HL-60 (cell line): ENCODE data around the gene EPHA1.

Experiments used
- DNase-seq, 2 experiments: peaks; one replicate each; pipeline ENCODE4 v3.0.0-alpha.2; 2010 to 2020; ENCODE audit warnings: low read depth in 1 of 2, low spot score in 1 of 2
- H3K27ac ChIP-seq: fragments of 250-450 bp; sonication (Bioruptor Pico); replicated peaks from 2 replicates; pipeline ENCODE4 v1.5.1; 2020; ENCODE audit warnings: mild to moderate bottlenecking, moderate library complexity
- H3K27me3 ChIP-seq: fragments of 250-450 bp; sonication (Bioruptor Pico); 2 replicates; pipeline ENCODE4 v1.5.1; 2021; ENCODE audit warnings: mild to moderate bottlenecking, moderate library complexity; ENCODE audit not compliant: insufficient read depth, poor library complexity, severe bottlenecking
- H3K4me3 ChIP-seq: replicated peaks from 2 replicates; pipeline ENCODE4 v1.5.1; 2011; ENCODE audit warnings: mild to moderate bottlenecking, control low read depth, low read length; ENCODE audit not compliant: insufficient read depth
- GABPA ChIP-seq: IDR thresholded peaks from 2 replicates; pipeline ENCODE4 v1.6.1; 2012; ENCODE audit warnings: low read depth
- POLR2AphosphoS5 ChIP-seq: IDR thresholded peaks from 2 replicates; pipeline ENCODE4 v1.6.1; 2012; ENCODE audit warnings: low read depth
- SPI1 ChIP-seq: IDR thresholded peaks from 2 replicates; pipeline ENCODE4 v1.6.1; 2012; ENCODE audit warnings: low read depth, mild to moderate bottlenecking, borderline replicate concordance
- TF ChIP-seq, protein P1 (sequence below): IDR thresholded peaks from one replicate; pipeline ENCODE4 v1.5.1; 2011; ENCODE audit warnings: low read length, control low read depth, inconsistent platforms; ENCODE audit not compliant: insufficient read depth
- TF ChIP-seq, protein P2 (sequence below): IDR thresholded peaks from 2 replicates; pipeline ENCODE4 v1.6.1; 2012; ENCODE audit warnings: low read depth; ENCODE audit not compliant: insufficient replicate concordance

Gene EPHA1

DNA sequence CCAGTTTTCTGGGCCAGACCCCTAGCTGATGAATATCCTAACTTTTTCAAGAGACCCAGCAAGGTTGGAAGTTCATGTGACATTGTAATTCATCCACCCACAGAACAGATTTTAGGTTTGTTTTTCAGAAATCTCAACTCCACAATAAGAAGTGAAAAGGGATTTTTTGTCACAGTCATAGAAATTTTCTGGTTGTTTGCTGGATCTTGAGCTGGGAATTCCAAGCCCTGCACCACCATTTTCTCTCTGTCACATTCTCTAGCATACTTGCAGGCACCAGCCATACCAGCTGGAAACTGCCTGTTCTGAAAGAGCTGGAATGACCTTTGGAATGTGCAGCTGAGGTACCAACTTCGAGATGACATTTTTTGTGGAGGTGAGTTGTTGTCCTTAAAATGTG lies 43.1 kb upstream of the EPHA1 start:
- H3K4me3 ChIP-seq, result no peak overlapping the region
- H3K27ac ChIP-seq, result no peak overlapping the region
- DNase-seq, result no peak
- no peak for TF ChIP-seq GABPA
- TF ChIP-seq POLR2AphosphoS5, result no peak
- TF ChIP-seq, protein P1, sequence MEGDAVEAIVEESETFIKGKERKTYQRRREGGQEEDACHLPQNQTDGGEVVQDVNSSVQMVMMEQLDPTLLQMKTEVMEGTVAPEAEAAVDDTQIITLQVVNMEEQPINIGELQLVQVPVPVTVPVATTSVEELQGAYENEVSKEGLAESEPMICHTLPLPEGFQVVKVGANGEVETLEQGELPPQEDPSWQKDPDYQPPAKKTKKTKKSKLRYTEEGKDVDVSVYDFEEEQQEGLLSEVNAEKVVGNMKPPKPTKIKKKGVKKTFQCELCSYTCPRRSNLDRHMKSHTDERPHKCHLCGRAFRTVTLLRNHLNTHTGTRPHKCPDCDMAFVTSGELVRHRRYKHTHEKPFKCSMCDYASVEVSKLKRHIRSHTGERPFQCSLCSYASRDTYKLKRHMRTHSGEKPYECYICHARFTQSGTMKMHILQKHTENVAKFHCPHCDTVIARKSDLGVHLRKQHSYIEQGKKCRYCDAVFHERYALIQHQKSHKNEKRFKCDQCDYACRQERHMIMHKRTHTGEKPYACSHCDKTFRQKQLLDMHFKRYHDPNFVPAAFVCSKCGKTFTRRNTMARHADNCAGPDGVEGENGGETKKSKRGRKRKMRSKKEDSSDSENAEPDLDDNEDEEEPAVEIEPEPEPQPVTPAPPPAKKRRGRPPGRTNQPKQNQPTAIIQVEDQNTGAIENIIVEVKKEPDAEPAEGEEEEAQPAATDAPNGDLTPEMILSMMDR, result no peak
- no peak for TF ChIP-seq SPI1
- TF ChIP-seq, protein P2, sequence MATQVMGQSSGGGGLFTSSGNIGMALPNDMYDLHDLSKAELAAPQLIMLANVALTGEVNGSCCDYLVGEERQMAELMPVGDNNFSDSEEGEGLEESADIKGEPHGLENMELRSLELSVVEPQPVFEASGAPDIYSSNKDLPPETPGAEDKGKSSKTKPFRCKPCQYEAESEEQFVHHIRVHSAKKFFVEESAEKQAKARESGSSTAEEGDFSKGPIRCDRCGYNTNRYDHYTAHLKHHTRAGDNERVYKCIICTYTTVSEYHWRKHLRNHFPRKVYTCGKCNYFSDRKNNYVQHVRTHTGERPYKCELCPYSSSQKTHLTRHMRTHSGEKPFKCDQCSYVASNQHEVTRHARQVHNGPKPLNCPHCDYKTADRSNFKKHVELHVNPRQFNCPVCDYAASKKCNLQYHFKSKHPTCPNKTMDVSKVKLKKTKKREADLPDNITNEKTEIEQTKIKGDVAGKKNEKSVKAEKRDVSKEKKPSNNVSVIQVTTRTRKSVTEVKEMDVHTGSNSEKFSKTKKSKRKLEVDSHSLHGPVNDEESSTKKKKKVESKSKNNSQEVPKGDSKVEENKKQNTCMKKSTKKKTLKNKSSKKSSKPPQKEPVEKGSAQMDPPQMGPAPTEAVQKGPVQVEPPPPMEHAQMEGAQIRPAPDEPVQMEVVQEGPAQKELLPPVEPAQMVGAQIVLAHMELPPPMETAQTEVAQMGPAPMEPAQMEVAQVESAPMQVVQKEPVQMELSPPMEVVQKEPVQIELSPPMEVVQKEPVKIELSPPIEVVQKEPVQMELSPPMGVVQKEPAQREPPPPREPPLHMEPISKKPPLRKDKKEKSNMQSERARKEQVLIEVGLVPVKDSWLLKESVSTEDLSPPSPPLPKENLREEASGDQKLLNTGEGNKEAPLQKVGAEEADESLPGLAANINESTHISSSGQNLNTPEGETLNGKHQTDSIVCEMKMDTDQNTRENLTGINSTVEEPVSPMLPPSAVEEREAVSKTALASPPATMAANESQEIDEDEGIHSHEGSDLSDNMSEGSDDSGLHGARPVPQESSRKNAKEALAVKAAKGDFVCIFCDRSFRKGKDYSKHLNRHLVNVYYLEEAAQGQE, result no peak
- no peaks in the 10 kb centered on the region for H3K27me3 ChIP-seq

DNA sequence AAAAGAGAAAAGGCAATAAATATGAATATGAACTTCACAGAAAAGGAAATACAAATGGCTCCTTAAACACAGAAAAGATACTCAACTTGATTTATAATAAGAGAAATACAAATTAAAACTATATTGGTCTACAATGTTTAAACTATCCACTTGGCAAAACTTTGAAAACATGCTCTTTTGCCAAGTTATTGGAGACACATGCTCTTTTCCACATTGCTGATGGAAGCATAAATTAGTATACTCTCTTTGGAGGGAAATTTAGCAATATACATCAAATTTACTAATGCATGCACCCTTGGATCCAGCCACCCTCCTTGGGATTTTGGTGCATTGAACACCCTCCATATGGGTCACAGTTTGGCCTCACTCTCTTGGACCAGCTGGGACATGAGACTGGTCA lies 42.5 kb upstream of the EPHA1 start:
- TF ChIP-seq POLR2AphosphoS5 (no peak), GABPA (no peak), SPI1 (no peak)
- TF ChIP-seq, protein P2, result no peak
- TF ChIP-seq, protein P1, result no peak

DNA sequence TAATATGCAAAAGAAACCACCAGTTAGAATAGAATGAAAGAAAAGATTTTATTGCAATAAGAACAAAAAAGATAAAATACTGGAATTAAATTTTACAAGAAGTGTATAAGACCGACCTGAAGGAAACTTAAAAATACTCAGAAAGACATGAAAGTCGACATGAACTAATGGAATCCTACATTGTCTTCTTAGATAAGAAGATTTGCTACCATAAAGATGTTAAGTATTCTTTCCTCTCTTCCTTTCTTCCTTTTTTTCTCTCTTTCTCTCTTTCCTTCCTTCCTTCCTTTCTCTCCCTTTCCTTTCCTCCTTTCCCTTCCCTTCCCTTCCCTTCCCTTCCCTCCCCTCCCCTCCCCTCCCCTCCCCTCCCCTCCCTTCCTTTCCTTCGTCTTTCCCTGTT lies 41.1 kb upstream of the EPHA1 start:
- TF ChIP-seq GABPA, result no peak
- TF ChIP-seq POLR2AphosphoS5, result no peak
- TF ChIP-seq, protein P1, result no peak
- TF ChIP-seq, protein P2, result no peak
- TF ChIP-seq SPI1, result no peak
- no peak for DNase-seq
- Histone ChIP-seq H3K27ac (no peak overlapping the region), H3K4me3 (no peak overlapping the region), H3K27me3 (peaks cover 6% of the 10 kb centered on the region)

More for the DNA sequence above, 42.5 kb upstream of the EPHA1 start:
- no peak for DNase-seq
- Histone ChIP-seq H3K27me3 (no peaks in the 10 kb centered on the region), H3K27ac (no peak overlapping the region), H3K4me3 (no peak overlapping the region)
